OCI-LY1 (cell line): ENCODE data around the gene FHOD3.

Experiments
- H2AFZ ChIP-seq: fragments of 200-600 bp; sonication (generic), shearing (Covaris generic); 2 replicates; pipeline ENCODE4 v1.6.0; 2014; ENCODE audit warnings: antibody characterized with exemption, mild to moderate bottlenecking, low read length
- H3F3A ChIP-seq: fragments of 200-600 bp; sonication (generic), shearing (Covaris generic); 2 replicates; pipeline ENCODE4 v1.6.0; 2014; ENCODE audit warnings: mild to moderate bottlenecking, antibody characterized with exemption, low read length, moderate library complexity; ENCODE audit not compliant: insufficient read depth
- H3K27ac ChIP-seq: fragments of 200-600 bp; sonication (generic); 2 replicates; pipeline ENCODE4 v1.5.1; 2014; ENCODE audit warnings: low read length, mixed run types, mild to moderate bottlenecking, low read depth; ENCODE audit not compliant: poor library complexity, severe bottlenecking
- H3K27me3 ChIP-seq: fragments of 200-600 bp; sonication (generic); 2 replicates; pipeline ENCODE4 v1.6.0; 2014; ENCODE audit warnings: antibody characterized with exemption, mild to moderate bottlenecking, low read length, moderate library complexity; ENCODE audit not compliant: insufficient read depth
- H3K36me3 ChIP-seq: fragments of 200-600 bp; sonication (generic); 2 replicates; pipeline ENCODE4 v1.6.1; 2014; ENCODE audit warnings: mild to moderate bottlenecking, antibody characterized with exemption, low read length, moderate library complexity, mixed read lengths; ENCODE audit not compliant: insufficient read depth
- H3K4me1 ChIP-seq: fragments of 200-600 bp; sonication (generic); 2 replicates; pipeline ENCODE4 v1.5.1; 2014; ENCODE audit warnings: mild to moderate bottlenecking, low read length, moderate library complexity; ENCODE audit not compliant: insufficient read depth, severe bottlenecking
- H3K4me2 ChIP-seq: fragments of 200-600 bp; sonication (generic), shearing (Covaris generic); 2 replicates; pipeline ENCODE4 v1.6.1; 2014; ENCODE audit warnings: low read length
- H3K4me3 ChIP-seq: fragments of 200-600 bp; sonication (generic); 2 replicates; pipeline ENCODE4 v1.5.1; 2014; ENCODE audit warnings: low read length, low read depth, mild to moderate bottlenecking, mixed read lengths; ENCODE audit not compliant: poor library complexity, severe bottlenecking
- H3K79me2 ChIP-seq: fragments of 200-600 bp; shearing (Covaris generic); 2 replicates; pipeline ENCODE4 v1.6.1; 2016; ENCODE audit warnings: mixed run types, low read length, mixed read lengths; ENCODE audit not compliant: insufficient read depth
- H3K9ac ChIP-seq: fragments of 200-600 bp; sonication (generic), shearing (Covaris generic); 2 replicates; pipeline ENCODE4 v1.6.1; 2014; ENCODE audit warnings: mild to moderate bottlenecking, low read length, mixed read lengths
- H3K9me2 ChIP-seq: fragments of 200-600 bp; sonication (generic), shearing (Covaris generic); 2 replicates; pipeline ENCODE4 v1.6.1; 2014; ENCODE audit warnings: low read depth, mild to moderate bottlenecking, low read length, mixed read lengths
- H3K9me3 ChIP-seq: fragments of 200-600 bp; shearing (Covaris generic); 2 replicates; pipeline ENCODE4 v1.6.1; 2014; ENCODE audit warnings: low read length, mixed read lengths
- H4K20me1 ChIP-seq: fragments of 200-600 bp; sonication (generic), shearing (Covaris generic); 2 replicates; pipeline ENCODE4 v1.6.0; 2016; ENCODE audit warnings: mild to moderate bottlenecking, low read length; ENCODE audit not compliant: insufficient read depth
- EZH2 ChIP-seq: fragments of 200-600 bp; sonication (generic), shearing (Covaris generic); IDR thresholded peaks from 2 replicates; pipeline ENCODE4 v1.8.0; 2017; ENCODE audit warnings: borderline replicate concordance, mixed run types, mild to moderate bottlenecking, antibody characterized with exemption, low read length, moderate library complexity, mixed read lengths
- TF ChIP-seq, protein P1 (sequence below): fragments of 200-600 bp; sonication (generic), shearing (Covaris generic); IDR thresholded peaks from 2 replicates; pipeline ENCODE4 v1.5.1; 2017; ENCODE audit warnings: mild to moderate bottlenecking, antibody characterized with exemption, low read length, moderate library complexity, mixed read lengths

FHOD3 gene

DNA sequence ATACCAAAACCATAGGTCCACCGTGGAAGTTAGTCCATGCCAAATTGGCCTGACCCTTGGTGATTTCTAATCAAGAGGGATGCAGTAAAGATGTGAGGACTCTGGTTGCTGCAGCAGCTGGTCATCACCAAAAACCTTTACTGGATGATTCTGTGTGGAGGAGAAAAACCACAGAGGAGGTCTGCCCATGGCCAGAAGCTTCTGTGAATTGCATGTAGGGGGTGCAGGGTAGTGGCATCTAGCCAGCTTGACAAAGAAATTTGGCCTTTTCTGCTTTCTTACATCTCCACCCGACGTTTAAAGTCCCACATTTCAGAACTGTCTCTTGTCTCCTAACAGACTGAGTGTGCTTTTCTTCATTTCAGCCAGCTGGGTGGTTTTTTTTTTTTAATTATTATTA, 351.3 kb downstream of the FHOD3 start:
- H3K27me3 ChIP-seq = no peaks in the 10 kb centered on the region; the same call in 1 of the 2 replicates
- no peaks in the 10 kb centered on the region for H3F3A ChIP-seq
- H3K4me3 ChIP-seq = no peak overlapping the region
- no peak overlapping the region for H3K9ac ChIP-seq
- H3K27ac ChIP-seq = no peak overlapping the region
- no peak overlapping the region for H2AFZ ChIP-seq
- H3K79me2 ChIP-seq = no peaks in the 10 kb centered on the region
- no peaks in the 10 kb centered on the region for H3K9me2 ChIP-seq
- no peak for TF ChIP-seq EZH2
- TF ChIP-seq, protein P1, sequence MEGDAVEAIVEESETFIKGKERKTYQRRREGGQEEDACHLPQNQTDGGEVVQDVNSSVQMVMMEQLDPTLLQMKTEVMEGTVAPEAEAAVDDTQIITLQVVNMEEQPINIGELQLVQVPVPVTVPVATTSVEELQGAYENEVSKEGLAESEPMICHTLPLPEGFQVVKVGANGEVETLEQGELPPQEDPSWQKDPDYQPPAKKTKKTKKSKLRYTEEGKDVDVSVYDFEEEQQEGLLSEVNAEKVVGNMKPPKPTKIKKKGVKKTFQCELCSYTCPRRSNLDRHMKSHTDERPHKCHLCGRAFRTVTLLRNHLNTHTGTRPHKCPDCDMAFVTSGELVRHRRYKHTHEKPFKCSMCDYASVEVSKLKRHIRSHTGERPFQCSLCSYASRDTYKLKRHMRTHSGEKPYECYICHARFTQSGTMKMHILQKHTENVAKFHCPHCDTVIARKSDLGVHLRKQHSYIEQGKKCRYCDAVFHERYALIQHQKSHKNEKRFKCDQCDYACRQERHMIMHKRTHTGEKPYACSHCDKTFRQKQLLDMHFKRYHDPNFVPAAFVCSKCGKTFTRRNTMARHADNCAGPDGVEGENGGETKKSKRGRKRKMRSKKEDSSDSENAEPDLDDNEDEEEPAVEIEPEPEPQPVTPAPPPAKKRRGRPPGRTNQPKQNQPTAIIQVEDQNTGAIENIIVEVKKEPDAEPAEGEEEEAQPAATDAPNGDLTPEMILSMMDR = no peak
- no peaks in the 10 kb centered on the region for H3K4me1 ChIP-seq
- H3K9me3 ChIP-seq = no peaks in the 10 kb centered on the region
- no peaks in the 10 kb centered on the region for H4K20me1 ChIP-seq
- no peaks in the 10 kb centered on the region for H3K36me3 ChIP-seq
- H3K4me2 ChIP-seq = no peak overlapping the region

DNA sequence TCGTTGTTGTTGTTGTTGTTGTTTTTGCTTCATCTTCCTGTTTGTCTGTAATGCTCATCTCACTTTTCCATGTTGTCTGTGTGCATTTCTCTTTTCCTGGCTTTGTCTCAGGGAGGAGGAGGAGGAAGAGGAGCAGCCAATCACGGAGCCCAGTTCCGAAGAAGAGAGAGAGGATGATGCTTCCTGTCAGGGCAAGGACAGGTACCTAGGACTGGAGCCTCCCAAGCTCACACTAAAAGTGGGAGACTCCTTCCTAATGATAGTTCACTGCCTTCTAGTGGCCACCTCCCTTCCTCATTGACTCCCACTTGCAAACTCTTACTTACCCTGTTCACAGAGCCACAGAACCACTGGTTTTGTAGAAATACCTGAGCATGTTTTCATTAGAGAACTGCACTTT, 351.7 kb downstream of the FHOD3 start:
- Histone ChIP-seq H3K4me2 (no peak overlapping the region), H2AFZ (no peak overlapping the region), H3K4me3 (no peak overlapping the region), H3K27me3 (no peaks in the 10 kb centered on the region; the same call in 1 of the 2 replicates), H3K4me1 (no peaks in the 10 kb centered on the region), H3K27ac (no peak overlapping the region), H3K36me3 (no peaks in the 10 kb centered on the region), H3K9me3 (no peaks in the 10 kb centered on the region), H3K79me2 (no peaks in the 10 kb centered on the region), H3K9me2 (no peaks in the 10 kb centered on the region), H3K9ac (no peak overlapping the region), H3F3A (no peaks in the 10 kb centered on the region), H4K20me1 (no peaks in the 10 kb centered on the region)
- TF ChIP-seq, protein P1 = no peak
- no peak for TF ChIP-seq EZH2

DNA sequence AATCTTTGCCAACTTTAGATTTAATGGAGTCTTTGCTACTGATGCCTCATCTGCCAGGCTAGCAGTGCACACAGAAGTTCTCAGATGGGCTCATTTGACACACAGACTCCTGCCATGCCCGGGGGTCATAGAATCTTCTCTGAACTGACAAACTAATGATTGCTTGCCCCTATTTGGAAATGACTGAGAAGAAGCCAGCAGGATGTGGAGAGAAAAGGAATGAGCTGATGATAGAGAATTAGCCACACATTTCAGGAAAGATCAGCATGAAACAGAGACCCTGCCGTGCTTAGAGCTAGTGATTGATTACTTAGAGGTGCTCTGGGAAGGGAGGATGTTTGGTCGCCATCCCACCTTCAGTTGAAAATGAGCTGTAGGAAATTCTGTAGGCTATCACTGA, 352.8 kb downstream of the FHOD3 start:
- no peak overlapping the region for H3K4me2 ChIP-seq
- no peaks in the 10 kb centered on the region for H3K4me1 ChIP-seq
- H3F3A ChIP-seq = no peaks in the 10 kb centered on the region
- H3K27me3 ChIP-seq = peaks cover 2% of the 10 kb centered on the region; the same call in 1 of the 2 replicates
- TF ChIP-seq, protein P1 = no peak
- TF ChIP-seq EZH2 = no peak
- no peak overlapping the region for H3K9ac ChIP-seq
- no peaks in the 10 kb centered on the region for H3K9me2 ChIP-seq
- no peak overlapping the region for H3K27ac ChIP-seq
- H3K36me3 ChIP-seq = no peaks in the 10 kb centered on the region
- H3K79me2 ChIP-seq = no peaks in the 10 kb centered on the region
- H4K20me1 ChIP-seq = no peaks in the 10 kb centered on the region
- H2AFZ ChIP-seq = no peak overlapping the region
- no peak overlapping the region for H3K4me3 ChIP-seq
- H3K9me3 ChIP-seq = no peaks in the 10 kb centered on the region
